SK-N-MC (cell line): ENCODE measurements around the gene PLEKHO2.

Experiments
- EZH2 ChIP-seq: fragments of 200-600 bp; sonication (generic); IDR thresholded peaks from one replicate; pipeline ENCODE4 v1.6.1; 2017; ENCODE audit warnings: antibody characterized with exemption
- POLR2AphosphoS5 ChIP-seq: IDR thresholded peaks from 2 replicates; pipeline ENCODE4 v1.6.1; 2012; ENCODE audit warnings: mild to moderate bottlenecking, low read depth, low read length, borderline replicate concordance

GRCh38 chr15:64808785-64809453 lies 32.8 kb upstream of the PLEKHO2 start:
- TF ChIP-seq POLR2AphosphoS5 (no peak), EZH2 (no peak)
